ENCODE results near the gene PTN.

- no peak for TF ChIP-seq GATA2 (IDR thresholded peaks at IDR 0.05; ENCODE audit: low read depth, low read length)
- no peak for TF ChIP-seq GATA3 (IDR thresholded peaks at IDR 0.05; ENCODE audit: low read depth, low read length)
Measured at GRCh38 chr7:137305901-137306621, 37.5 kb downstream of the PTN start.
